ENCODE data around the gene GRAP.
"Not testable (repeated sequence)": the region's sequence is repeated elsewhere in the genome, so short reads cannot be mapped to it uniquely, and the experiment has no call there.

The GRAP gene

DNA sequence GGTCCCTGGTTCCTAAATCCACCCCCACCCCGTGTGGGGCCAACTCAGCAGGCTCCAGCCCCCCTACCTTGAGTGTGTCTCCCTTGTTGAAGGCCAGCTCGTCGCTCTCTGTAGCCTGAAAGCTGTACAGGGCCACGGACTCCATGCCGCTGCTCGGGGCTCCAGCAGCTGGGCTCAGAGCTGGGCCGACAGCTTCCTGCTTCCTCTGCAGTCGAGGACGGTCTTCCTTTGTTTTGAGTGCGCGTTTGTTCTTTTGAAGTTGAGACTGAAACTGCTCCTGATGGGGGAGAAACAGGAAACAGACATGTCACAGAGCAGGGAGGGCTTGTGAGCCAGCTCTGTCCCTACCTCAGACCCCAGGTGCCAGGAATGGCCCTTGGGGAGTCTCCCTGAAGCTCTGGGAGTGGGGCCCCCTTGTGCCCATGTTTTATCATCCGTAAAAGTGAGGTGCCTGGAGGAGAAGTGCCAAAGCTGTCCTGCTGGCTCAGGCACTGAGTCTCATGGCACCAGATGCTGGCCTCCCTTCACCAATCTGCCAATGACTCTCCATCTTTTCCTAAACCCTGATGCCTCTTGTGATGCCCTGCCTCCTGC is at the start of gene GRAP:
Gene GRAP, minus strand, starts transcription at position 176 of the 594 bp plus-strand sequence. Its CDS starts 31 bp downstream, at position 145.
- DNase-seq, result not testable (repeated sequence)

GRCh38 chr17:19093684-19094438 is 47.1 kb upstream of the GRAP start:
- not testable (repeated sequence) for DNase-seq

- DNase-seq, result not testable (repeated sequence)
These were observed 46.3 kb upstream of the GRAP start for GRCh38 chr17:19092737-19093683.

DNA sequence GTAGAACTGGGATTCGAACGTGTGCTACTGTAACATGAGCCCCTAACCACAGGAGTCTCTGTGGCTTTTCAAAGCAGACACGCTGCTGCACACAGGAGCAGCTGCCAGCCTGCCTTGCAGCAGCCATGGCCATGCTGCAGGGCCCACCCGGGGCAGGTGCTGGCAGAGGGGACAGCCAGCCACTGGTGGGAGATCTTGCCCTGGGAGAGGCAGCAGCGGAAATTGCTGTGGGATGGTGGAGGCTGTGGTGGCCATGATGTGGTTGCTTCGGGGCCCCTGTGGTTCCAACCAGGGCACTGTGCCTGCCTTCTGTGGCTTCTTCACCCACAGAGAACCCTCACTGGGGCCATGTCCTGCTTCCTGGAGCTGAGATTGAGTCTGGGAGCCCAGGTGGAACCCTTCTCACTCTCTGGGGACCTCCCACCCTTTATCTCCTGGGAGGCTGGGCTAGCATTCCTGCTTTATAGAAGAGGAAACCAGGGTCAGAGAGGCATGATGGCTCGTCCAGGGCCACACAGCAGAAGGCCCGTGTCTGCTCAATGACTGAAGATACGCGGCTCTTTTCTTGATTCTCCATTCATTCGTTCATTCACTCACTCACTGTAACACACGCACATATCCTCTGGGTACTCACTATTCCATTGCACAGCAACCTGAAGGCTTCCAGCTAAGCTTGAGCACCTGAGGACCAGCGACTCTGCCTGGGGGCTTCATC is 43.5 kb upstream of the GRAP start:
- DNase-seq, result not testable (repeated sequence)

GRCh38 chr17:19088804-19089685 is 42.3 kb upstream of the GRAP start:
- not testable (repeated sequence) for DNase-seq

GRCh38 chr17:19077386-19077785 is 30.6 kb upstream of the GRAP start:
- DNase-seq, result not testable (repeated sequence)

GRCh38 chr17:19076398-19077192 is 29.8 kb upstream of the GRAP start:
- not testable (repeated sequence) for DNase-seq

DNA sequence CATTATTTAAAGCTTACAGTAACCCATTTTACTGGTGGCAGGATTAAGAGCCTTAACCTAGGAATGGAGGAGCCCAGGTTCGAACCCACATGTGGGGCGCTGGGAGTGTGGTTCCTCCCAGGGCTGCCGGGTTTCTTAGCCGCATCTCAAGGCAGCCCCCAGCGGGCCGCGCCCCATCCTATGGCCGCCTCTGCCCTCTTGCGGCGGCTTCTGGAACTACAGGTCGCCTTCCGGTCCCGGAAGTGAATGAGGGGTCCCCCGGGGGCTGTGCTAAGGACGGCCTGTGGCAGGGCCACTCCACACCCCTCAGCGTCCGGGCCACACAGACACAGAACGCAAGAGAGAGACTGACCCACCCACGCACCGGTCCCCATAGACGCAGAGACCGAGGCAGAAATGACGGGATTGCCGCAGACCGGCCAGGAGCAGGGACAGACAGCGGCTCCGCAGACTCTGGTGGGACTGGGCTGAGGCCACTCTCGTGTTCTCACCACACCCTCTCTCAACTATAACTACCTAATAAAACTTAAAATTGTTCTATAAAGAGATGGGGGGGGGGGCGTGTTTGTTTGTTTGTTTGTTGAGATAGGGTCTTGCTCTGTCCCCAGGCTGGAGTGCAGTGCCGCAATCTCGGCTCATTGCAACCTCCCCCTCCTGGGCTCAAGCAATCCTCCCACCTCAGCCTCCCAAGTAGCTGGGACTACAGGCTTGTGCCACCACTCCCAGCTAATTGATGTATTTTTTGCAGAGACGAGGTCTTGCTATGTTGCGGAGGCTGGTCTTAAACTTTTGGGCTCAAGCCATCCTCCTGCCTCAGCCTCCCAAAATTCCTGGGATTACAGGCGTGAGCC is 23.8 kb upstream of the GRAP start:
- not testable (repeated sequence) for DNase-seq

DNA sequence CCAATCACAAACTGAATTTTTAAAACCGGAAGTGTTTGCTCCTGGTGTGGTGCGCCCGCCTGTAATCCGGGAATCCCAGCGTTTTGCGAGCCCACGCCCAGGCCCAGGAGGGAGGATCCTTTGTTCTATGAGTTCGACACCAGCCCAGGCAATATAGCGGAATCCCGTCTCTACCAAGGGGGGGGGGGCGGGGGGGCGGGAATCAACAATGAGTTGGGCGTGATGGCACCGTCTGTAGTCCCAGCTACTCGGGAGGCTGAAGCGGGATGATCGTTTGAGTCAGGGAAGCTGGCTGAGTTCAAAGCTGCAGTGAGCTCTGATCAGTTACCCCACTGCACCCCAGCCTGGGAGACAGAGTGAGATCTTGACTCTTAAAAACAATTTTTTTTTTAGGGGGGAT is 17.6 kb upstream of the GRAP start:
- not testable (repeated sequence) for DNase-seq

- DNase-seq, result not testable (repeated sequence)
These were observed 16.7 kb upstream of the GRAP start for GRCh38 chr17:19063326-19063956.

DNA sequence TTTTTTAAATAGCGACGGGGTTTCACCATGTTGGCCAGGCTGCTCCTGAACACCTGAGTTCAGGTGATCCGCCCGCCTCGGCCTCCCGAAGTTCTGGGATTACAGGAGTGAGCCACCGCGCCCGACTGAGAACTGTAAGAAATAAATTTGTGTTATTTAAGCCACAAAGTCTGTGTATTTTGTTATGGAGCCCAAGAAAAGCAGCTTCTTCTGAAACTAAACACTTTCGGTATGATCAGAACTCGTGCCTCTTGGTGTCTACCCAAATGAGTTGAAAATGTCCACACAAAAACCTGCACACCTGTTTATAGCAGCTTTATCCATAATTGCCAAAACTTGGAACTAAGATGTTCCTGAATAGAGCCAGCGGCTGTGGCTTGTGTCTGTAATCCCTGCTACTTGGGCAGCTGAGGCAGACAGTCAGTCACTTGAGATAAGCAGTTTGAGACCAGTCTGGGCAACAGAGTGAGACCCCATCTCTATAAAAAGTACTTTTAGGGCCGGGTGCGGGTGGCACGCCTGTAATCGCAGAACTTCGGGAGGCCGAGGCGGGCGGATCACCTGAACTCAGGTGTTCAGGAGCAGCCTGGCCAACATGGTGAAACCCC is 16.1 kb upstream of the GRAP start:
- not testable (repeated sequence) for DNase-seq

DNA sequence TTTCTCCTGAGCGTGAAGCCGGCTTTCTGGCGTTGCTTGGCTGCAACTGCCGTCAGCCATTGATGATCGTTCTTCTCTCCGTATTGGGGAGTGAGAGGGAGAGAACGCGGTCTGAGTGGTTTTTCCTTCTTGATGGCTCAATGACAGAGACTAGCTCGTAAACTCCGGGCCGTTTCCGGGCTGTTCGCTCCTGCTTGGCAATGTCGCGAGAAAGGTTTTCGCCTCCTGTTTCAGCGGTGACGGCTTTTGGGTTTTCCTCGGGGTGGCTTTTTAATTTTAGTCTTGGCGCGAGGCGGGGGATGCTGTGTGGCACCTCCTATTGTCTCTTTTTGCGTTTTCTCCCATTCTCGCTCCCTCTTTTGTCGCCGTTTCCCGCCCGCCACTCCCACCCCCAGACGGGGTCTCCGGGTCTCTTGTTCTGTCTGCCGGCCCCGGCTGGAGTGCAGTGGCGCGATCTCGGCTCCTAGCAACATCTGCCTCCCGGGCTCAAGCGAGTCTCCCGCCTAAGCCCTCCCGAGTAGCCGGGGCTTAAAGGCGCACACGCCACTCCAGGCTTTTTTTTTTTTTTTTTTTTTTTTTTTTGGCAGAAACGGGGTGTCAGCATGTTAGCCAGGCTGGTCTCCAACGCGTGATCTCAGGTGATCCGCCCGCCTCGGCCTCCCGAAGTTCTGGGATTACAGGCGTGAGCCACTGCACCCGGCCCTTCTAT is 15.4 kb upstream of the GRAP start:
- not testable (repeated sequence) for DNase-seq

DNA sequence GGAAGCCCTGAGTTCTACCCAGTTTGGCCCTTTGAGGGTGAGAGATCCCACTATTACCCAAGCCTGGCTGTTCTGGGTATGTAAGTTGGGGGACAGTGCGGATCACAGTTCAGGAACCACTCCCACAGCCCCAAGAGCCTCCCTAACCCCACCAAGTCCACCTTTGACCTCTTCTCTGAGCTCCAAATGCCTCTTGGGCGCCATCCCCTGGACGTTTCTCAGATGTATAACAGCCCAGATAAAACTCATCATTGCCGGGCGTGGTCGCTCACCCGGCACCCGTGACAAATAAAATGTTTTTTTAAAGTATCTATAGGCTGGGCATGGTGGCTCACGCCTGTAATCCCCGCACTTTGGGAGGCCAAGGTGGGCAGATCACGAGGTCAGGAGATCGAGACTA is 8.7 kb upstream of the GRAP start:
- DNase-seq, result not testable (repeated sequence)

DNA sequence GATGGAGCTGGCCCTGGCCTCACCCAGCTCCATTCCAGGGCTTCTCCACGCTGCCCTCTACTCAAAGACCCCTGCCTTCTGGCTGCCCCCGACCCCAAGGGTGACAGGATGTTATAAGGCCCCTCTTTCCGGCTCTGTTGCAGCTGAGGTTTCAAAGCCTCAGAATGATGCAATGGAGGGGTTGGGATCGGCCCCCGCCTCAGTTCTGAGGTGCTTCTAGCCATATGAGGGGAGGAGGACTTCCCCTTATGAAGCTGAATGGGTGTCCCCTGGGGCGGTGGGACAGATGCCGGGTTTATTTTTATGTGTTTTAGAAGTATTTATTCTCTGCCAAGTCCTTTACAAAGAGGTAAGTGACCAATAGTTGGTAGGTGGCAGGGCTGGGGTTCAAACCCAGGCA is 2.1 kb upstream of the GRAP start:
- DNase-seq, result not testable (repeated sequence)

DNA sequence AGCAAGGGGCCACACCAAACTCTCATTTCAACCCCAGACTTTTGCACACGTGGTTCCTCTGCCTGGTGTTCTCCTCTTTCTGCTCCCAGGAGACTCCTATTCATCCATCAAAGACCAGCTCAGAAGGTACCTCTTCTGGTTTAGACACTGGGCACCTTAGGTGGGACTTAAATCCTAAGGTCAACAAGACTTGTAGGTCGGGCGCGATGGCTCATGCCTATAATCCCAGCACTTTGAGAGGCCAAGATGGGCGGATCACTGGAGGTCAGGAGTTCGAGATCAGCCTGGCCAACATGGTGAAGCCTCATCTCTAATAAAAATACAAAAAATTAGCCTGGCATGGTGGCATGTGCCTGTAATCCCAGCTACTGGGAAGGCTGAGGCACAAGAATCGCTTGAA is 753 bp upstream of the GRAP start:
- DNase-seq, result not testable (repeated sequence)

DNA sequence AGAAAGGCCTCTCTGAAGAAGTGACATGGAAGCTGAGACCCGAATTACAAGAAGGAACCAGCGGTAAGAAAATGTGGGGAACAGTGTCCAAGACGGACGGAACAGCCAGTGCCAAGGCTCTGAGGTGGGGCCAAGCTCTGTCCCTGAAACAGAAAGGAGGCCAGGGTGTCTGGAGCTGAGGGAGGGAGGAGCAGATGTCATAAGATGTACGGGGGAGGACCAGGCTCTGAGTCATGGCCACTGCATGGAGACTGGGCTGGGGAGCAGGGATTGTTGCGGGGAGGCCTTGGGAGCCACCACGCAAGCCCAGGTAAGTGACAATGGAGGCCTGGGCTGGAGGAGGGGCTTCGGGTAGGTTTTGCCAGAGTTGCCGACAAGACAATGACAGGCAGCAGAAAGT is 2.1 kb downstream of the GRAP start:
- DNase-seq, result not testable (repeated sequence)

GRCh38 chr17:19043032-19043431 is 3.7 kb downstream of the GRAP start:
- DNase-seq, result not testable (repeated sequence)

GRCh38 chr17:19042369-19042768 is 4.4 kb downstream of the GRAP start:
- not testable (repeated sequence) for DNase-seq

All from NCI-H1417 treated with DMSO at 0.1 percent for 48 hours (cell line).